Stimulated activated CD4-positive, alpha-beta T cell treated with anti-CD3 and anti-CD28 coated beads, Interleukin-2, amount 100 ng/mL, for 24 hours (primary cell): ENCODE data around the gene SMPD3.
A peak's percentile ranks its signal among the peaks of the same experiment; 100 is the strongest.

Source experiments
- DNase-seq, 2 donors: peaks; one replicate each; pipeline ENCODE4 v3.0.0-alpha.2; 2020

The SMPD3 gene

DNA sequence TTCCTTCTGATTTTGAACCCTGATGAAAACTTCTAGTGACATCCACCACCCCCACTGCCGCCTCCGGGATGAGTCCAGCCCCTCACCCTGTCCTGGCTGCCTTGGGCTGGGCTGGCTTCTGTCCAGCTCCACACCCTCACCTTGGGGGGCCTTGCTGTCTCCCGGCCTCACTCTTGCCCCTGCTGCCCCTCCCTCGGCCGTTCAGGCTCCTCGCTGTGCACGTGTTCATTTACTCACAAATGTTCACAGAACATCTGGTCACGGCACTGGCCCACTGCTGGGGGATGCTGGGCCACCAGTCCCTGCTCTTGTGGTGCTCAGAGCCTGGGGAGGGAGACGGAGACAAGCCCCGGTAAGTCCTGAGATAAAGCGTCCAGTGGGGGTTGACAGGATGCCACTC, 96.8 kb downstream of the SMPD3 start:
- DNase-seq: no peak

DNA sequence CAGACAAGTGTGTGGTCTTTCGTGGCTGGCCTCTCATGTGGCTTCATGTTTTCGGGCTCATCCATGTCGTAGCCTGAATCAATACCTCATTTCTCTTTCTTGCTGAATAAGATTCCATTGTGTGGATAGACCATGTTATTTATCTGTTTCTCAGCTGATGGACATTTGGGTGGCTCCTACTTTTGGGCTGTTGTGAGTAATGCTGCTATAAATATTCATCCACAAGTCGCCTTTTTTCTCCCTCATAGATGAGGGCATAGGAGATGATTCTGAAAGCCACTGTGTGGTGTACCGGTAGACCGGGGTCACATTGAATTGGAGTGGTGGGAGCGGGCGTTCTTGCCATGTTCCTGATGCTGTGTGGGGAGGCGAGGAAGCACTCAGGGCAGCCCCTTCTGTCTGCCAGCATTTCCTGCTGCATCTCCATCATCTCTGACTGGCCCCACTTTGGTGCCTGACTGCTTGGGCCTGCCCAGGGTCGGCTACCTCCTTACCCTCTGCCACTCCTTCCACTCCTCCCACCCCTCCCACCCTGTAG, 97.4 kb downstream of the SMPD3 start:
- no peak for DNase-seq

DNA sequence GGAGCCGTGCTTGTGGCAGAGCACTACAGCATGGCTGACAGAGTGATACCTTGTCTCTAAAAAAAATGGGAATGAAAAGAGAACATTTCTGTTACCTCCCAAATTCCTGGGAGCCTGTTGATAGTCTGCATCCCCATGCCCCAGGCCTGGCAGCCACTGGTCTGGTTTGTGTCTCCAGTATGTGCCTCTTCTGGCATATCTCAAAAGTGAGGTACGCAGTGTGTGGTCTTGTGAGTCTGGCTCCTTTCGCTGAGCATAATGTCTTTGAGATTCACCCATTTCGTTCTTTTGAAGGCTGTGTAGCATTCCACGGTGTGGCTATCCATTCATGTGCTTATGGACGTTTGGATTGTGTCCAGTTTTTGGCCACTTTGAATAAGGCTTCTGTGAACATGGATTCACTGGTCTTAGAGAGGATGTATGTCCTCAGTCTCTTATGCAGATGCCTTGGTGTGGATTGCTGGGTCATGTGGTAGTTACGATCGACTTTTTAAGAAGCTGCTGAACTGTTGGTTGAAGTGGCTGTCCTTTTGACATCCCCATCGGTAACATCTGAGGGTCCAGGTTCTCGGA, 98.4 kb downstream of the SMPD3 start:
- DNase-seq: no peak

DNA sequence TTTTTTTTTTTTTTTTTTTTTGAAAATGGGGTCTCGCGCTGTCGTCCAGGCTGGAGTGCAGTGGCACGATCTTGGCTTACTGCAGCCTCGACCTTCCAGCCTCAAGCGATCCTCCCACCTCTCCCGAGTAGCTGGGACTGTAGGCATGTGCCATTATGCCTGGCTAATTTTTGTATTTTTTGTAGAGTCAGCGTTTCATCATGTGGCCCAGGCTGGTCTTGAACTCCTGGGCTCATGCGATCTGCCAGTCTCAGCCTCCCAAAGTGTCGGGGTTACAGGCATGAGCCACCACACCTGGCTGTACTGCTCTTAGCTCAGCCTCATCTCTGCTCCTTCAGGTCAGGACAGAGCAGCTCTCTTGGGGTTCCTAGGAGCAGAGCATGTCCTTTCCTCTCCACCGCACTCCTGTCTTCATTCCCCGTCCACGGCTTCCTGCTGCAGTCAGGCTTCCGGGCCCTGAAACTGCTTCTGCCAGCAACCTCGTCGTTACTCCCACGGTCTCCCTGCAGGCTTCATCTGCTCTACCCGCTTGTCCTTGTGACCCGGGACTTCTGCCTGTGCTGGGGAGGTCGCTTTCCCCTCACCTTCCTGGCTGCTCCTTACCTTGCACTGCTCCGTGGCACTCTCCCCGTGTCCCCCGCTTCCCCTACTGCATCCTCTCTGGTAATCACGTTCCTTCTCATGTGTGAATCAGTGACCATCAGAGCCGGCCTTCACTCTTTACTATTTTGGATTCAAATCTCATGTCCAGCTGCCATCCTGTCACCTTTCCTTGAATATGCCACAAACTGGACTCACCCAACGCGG, 99.5 kb downstream of the SMPD3 start:
- DNase-seq: no peak

DNA sequence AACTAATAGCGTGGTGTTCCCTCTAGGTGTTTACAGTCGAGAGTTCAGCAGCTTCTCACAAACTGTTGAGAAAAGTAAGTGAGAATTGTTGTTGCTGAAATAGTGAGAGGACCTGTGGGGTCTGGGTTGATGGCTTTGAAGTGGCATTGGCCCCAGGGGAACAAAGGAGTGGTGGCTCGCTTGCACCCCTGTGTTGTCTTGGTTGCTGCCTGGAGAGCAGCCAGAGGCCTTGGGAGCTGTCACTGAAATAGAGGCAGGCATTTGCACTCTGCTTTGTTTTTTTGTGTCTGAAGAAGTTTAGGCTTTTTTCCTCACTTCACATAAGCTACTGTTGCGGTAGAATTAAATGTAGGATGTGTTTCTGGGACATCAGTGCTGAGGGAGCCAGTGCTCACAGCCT, 100.7 kb downstream of the SMPD3 start:
- DNase-seq: no peak

DNA sequence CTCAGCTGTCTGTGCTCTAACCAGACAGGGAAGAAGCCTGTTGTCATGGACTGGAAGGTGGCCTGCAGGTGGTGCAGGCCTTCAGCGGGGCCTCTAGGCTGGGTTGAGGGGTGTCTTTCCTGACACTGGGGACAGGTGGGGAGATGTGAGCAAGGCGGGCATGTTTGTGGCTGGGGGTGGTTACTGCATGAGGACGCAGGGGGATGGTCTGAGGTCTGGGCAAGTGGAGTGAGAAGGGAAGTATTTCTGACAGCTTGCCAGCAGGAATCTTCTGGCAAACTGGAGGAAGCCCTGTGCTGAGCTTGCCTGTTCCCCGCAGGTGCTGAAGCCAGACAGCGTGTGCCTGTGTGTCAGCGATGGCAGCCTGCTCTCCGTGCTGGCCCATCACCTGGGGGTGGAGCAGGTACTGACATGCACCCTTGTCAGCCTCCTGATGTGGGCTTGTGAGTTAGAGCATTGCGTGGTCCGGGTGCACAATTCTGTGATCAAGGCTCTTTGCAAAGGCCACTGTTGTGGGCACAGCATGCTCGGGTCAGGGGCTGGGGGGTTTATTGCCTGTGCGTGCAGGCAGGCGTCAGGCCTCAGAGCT, 101.3 kb downstream of the SMPD3 start:
- no peak for DNase-seq

DNA sequence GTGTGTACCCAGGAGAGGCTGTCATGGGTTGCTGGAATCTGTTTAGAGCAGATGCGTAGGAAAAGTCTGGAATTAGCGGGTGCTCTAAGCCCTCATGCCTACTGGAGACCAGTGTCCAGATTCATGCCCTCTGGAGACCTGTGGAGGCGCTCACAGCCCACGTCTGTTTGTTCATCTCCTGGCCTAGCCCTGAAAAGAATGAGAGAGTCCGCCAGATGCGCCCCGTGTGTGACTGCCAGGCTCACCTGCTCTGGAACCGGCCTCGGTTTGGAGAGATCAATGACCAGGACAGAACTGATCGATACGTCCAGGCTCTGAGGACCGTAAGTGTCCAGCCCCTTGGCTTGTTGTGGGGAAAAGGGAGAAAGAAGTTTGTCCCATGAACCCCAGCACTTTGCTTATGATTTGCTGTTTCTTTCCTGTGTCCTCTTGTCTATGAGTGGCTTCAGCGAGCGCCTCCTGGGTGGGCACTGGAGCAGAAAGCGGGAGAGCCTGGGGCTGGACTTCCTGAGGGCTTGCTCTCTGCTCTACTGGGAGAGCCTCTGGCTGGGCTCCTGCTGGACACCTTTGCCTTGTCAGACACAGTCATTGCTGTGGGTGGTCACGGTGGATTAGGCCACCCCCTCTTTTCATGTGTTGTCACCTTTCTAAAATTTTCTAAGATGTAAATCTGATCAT, 102.2 kb downstream of the SMPD3 start:
- DNase-seq: no peak

DNA sequence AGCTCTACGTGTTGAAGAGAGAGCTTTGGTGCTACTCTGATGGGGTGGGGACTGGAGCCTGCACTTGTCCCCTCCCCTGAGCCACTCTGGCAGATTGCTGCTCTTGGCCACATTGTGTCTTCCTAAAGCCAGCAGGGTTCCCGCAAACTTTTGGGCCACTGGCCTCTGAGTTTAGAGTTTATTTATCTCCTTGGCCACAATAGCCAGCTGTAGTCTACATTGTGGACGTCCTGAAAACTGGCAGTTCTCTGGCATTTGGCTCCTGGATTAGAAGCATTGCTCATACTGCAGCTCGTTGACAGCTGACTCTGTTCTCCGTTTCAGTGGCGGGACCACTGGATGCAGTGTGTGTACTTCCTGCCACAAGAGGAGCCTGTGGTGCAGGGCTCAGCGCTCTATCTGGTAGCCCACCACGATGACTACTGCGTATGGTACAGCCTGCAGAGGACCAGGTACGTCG, 102.9 kb downstream of the SMPD3 start:
- no peak for DNase-seq

DNA sequence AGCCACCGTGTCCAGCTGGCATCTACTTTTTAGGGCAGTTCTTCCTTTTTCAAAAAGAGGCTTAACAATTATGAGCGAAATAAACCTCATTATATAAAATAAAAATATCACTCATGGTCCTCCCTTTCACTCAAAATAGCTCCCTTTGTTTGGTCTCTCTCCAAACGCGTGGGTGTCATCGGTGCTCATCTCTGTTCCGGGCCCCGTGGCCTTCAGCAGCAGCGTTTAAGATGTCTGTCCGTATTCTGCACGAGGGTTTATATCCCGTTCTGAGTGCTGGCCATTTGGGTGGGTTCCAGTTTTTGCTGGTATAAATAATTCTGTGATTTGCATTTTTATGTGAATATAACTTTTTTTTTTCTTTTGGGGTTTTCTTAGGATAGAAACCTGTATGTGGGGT, 104.1 kb downstream of the SMPD3 start:
- DNase-seq: no peak

DNA sequence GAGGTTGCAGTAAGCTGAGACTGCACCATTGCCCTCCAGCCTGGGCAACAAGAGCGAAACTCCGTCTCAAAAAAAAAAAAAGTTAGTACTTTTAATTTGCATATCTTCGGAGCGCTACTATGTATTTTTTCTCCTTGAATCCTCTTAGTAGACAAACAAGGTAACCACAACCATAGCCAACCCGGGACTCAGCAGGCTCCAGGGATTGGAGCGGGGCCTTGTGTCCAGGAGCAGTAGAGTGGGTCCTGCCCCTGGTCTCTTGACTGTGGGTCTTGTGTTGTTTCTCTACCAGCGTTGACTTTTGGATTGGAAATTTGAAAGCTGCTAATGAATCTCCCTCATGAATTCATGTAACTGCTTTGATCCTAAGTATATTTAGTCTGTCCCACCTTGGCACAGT, 105.2 kb downstream of the SMPD3 start:
- DNase-seq: no peak

DNA sequence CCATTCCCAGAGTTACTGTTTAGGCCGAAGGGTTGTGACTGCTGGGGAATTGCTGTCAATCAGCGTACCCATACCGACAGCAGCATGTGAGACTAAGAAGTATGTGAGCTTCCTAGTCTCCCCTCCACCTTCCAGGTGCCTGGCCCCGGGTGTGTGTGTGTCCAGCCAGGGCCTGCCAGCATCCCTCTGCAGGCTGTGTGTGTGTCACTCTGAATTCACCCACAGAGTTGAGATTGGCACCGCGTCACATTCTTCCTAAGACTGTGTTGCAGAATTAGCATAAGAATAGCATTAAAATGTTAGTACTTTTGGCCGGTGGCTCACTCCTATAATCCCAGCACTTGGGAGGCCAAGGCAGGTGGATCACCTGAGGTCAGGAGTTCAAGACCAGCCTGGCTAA, 105.7 kb downstream of the SMPD3 start:
- no peak for DNase-seq

DNA sequence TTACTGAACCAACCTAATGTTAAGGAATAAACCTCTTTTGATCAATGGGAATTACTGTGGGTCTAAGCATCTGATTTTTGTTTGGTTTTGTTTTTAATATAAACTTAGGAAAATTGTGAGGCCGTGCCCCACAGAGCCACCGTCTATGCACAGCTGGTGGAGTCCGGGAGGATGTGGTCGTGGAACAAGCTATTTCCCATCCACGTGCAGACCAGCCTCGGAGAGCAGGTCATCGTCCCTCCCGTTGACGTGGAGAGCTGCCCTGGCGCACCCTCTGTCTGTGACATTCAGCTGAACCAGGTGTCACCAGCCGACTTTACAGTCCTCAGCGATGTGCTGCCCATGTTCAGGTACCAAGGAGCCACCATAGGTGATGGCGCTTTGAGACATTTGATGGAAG, 109.1 kb downstream of the SMPD3 start:
- DNase-seq: no peak

DNA sequence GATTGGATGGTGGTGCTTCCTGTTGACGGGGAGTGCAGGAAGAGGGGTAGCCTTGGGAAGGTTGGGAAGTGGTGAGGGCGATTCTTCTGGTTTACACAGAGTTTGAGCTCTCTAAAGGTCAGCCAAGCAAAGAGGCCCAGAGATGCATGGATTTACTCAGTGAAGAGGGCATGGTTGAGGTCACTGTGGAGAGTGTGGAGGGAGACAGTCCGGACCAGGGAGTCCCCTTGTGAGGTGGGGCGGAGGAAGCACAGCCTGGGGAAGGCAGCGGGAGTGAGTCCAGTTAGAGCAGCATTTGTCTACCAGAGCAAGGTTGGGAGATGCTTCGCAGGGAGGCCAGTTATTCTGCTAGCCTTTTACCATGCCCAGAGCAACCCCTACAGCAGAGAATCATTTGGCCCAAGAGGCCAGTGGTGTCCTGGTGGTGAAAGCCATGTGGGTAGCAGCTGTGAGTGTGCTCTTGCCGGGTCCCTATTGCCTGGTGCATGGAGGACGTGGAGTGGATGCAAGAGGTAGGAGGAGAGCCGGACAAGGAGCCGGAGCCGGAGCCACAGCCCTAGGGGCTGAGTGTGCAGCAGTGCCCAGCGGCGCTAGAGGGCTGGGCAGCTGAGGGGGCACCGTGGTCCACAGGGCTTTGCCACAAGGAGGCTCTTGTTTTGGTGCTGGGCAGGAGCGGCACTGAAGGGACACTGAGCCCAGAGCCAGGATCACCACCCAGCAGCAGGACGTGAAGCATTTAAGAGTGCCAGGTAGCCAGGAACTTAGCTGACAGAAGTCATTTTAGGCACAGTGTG, 109.8 kb downstream of the SMPD3 start:
- DNase-seq: no peak

DNA sequence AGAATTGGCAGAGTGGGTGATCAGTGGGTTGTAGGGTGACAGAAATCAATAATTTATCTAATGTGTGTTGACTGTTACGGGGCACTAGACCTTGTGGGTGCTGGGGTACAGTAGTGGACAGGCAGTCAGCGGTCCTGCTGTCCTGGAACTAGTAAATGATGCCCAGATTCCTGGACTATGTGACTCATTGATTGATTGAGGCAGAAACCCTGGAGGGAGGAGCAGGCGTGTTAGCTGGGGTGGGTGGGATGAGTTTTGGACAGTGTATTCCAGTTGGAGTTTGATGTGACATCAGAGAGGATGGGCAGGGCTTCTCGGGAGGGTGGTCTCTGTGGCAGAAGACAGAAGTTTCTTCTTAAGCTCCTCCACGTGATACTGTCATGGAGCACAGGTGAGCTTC, 113.1 kb downstream of the SMPD3 start:
- DNase-seq: no peak

DNA sequence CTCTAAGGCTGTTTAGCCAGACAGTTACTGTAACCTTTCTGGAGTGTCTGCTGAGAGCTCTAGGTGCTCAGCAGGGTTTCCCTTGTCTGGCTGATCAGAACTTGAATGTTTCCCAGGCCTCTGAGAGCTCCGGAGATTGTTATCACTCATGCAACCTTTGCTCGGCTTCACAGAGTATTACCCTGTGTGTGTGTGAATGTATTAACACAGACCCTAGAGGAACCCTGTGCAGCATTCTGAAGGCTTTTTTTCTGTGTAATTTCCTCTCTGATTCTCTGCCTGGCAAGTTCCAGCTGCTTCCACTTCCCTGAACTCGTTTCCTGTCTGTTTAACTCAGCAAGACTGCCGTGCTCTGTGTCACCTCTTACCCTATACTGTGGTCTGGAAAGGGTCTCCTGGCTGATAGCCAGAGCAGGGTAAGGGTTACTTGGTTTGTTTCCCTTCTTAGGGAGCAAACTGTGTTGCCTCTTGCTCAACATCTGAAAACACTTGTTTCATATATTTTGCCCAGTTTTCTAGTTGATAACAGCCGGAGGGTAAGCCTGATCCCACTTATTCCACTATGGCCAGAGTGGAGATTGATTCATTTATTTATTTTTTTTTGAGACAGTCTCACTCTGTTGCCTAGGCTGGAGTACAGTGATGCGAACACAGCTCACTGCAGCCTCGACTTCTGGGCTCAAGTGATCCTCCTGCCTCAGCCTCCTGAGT, 115.7 kb downstream of the SMPD3 start:
- DNase-seq: no peak

DNA sequence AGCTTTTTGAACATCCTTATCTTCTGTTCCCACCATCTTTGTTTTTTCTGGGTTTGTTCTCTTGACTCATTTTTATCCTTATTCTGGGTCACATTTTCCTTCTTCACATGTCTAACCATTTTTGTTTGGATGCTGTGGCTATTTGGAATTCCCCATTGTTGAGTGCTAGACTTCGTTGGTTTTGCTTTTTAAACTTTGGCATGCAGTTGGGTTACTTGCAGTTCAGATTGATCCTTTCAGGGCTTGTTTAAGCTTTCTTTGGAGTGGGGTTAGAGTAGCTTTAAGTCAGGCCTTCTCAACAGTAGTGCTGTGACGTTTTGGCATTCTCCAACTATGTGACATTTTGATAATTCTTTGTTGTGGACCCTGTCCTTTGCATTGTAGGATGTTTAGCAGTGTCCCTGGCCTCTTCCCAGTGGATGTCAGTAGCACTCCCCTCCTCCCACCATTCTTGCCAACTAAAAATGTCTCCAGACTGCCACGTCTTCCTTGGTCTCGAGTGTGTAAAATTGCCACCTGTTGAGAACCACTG, 116.4 kb downstream of the SMPD3 start:
- no peak for DNase-seq

DNA sequence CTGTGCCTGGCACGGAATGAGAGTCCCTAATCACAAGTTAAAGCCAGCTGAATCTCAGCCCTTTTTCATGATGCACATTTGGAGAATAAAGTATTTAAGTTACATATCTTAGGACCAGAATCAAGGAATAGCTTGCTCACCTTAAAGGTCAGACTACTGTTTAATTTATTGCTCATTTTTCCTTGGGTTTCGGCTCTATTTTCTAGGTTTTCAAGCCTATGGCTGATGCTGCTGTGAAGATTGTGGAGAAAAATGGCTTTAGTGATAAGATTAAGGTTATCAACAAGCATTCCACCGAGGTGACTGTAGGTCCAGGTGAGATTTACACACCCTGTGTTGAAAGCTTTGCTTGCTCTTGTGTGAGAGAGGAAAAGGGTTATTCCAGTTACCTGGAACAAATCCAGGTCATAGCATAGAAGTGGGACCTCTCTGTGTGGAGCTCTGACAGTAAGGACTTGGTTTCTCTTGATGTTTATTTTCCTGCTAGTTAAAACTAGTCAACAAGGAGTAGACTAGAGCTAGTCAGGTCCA, 119.4 kb downstream of the SMPD3 start:
- no peak for DNase-seq

DNA sequence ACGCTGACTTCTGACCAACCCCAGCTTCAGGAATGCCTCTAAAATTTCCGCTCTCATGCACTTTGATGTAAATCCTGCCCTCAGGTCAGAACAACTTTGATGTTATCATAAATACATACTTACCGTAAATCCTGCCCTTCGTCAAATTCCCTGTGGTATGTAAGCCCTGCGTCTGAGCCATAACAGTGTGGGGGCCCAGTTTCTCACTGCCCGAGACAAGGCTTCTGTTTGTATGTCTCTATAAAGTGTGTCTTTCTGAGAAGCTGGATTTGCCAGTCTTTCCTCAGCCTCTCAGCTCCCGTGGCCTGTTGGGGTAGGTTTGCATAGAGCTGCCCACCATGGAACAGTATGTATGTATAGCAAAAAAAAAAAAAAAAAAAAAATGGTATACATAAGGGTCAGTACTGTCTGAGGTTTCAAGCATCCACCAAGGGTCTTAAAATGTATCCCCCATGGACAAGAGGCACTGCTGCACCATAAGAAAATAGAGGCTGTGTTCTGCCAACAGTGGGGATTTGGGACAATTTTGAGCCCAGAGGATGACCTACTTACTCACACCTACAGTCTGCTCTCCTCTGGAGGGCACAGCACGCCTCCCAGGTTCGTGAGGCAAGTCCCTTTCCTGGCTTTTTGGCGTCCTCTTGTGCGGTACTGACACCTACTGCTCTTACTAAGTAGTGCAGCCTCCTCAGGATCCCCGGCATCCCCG, 120.0 kb downstream of the SMPD3 start:
- peak; percentile 78 to 81 for DNase-seq

DNA sequence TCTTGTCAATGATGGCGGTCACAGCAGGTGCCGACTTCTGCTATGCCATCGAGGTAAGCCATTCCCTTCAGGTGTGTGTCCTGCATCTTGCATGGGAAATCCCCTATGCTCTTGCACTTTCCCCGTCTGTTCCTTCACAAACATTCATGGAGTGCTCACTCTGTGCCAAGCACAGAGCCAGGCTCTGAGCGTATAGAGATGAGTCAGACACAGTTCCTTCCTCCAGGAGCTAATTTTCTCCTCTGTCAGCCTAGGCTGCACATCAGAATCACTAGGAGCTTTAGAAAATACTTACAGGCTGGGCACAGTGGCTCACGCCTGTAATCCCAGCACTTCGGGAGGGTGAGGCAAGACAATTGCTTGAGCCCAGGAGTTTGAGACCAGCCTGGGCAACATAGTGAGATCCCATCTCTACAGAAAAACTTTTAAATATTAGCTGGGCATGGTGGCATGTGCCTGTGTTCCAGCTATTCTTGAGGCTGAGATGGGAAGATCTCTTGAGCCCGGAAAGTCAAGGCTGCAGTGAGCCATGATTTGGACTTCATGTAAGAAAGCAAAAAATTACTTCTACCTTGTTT, 123.4 kb downstream of the SMPD3 start:
- no peak for DNase-seq

DNA sequence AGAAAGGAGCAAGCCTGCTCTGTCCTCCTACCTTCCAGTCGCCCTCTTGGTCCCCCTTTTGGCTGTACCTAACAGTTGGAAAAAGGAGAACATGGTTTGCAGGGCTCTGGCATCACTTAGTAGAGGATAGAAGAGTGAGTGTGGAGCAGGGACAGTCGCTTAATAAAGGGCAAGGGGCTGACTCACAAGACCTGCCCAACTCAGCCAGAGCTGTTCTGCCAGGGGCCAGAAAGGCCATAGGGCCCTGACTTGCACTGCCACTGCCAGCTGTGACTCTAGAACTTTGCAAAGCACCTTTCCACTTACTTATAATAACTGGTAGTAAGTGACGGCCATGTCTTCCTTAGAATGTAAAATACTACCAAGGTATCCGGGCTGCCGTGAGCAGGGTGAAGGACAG, 124.0 kb downstream of the SMPD3 start:
- no peak for DNase-seq
